HepG2 (cell line): ENCODE data around the gene UBE2B. TPM values are rescaled to one million over a fixed set of nuclear protein-coding genes. Genes with fewer than 3 reads are reported as not detected.

Source experiments
- ADNP ChIP-seq: sonication (generic); formaldehyde crosslinking; IDR thresholded peaks from 2 replicates; pipeline ENCODE4 v1.4.0; 2020; ENCODE audit warnings: missing genetic modification reagents
- ATRX ChIP-seq: sonication (generic); formaldehyde crosslinking; IDR thresholded peaks from 2 replicates; pipeline ENCODE4 v1.4.0; 2020; ENCODE audit warnings: missing genetic modification reagents, borderline replicate concordance
- BHLHE40 ChIP-seq: IDR thresholded peaks from 2 replicates; pipeline ENCODE4 v1.6.1; 2011; ENCODE audit warnings: low read length, improper control_type of control experiment
- CBX1 ChIP-seq: IDR thresholded peaks from one replicate; pipeline ENCODE4 v1.6.1; 2016; ENCODE audit warnings: antibody characterized with exemption, low read depth
- HDAC2 ChIP-seq: sonication (generic); formaldehyde crosslinking; IDR thresholded peaks from 2 replicates; pipeline ENCODE4 v1.4.0; 2020; ENCODE audit warnings: missing genetic modification reagents
- HES4 ChIP-seq: sonication (generic); formaldehyde crosslinking; IDR thresholded peaks from 2 replicates; pipeline ENCODE4 v1.9.0; 2021; ENCODE audit warnings: mild to moderate bottlenecking, missing genetic modification reagents, borderline replicate concordance
- IRF1 ChIP-seq: sonication (generic); formaldehyde crosslinking; IDR thresholded peaks from 2 replicates; pipeline ENCODE4 v1.4.0; 2020; ENCODE audit warnings: low read depth, mild to moderate bottlenecking, missing genetic modification reagents
- KDM5B ChIP-seq: sonication (generic); formaldehyde crosslinking; IDR thresholded peaks from 2 replicates; pipeline ENCODE4 v1.4.0; 2020; ENCODE audit warnings: missing genetic modification reagents, mild to moderate bottlenecking, borderline replicate concordance
- MLX ChIP-seq: IDR thresholded peaks from 2 replicates; pipeline ENCODE4 v1.6.1; 2016
- MXI1 ChIP-seq: IDR thresholded peaks from 3 replicates; pipeline ENCODE4 v1.6.1; 2012; ENCODE audit warnings: low read depth, low read length, inconsistent platforms, borderline replicate concordance
- NCOA5 ChIP-seq: sonication (generic); formaldehyde crosslinking; IDR thresholded peaks from 2 replicates; pipeline ENCODE4 v1.4.0; 2020; ENCODE audit warnings: missing genetic modification reagents
- RBM39 ChIP-seq: fragments of 200-400 bp; formaldehyde crosslinking; IDR thresholded peaks from one replicate; pipeline ENCODE4 v1.6.1; 2018; ENCODE audit warnings: antibody characterized with exemption, mild to moderate bottlenecking, low read depth, low read length; ENCODE audit not compliant: poor library complexity, severe bottlenecking
- SAP130 ChIP-seq: IDR thresholded peaks from 2 replicates; pipeline ENCODE4 v1.6.1; 2016; ENCODE audit warnings: low read depth
- ZBTB7B ChIP-seq: sonication (generic); formaldehyde crosslinking; IDR thresholded peaks from 2 replicates; pipeline ENCODE4 v1.4.0; 2020; ENCODE audit warnings: missing genetic modification reagents
- ZNF160 ChIP-seq: sonication (generic); formaldehyde crosslinking; IDR thresholded peaks from 2 replicates; pipeline ENCODE4 v1.8.0; 2022; ENCODE audit warnings: mild to moderate bottlenecking, inconsistent platforms, missing genetic modification reagents
- ZNF230 ChIP-seq: sonication (generic); formaldehyde crosslinking; IDR thresholded peaks from 2 replicates; pipeline ENCODE4 v1.4.0; 2020; ENCODE audit warnings: mild to moderate bottlenecking, missing genetic modification reagents
- ZNF382 ChIP-seq: sonication (generic); formaldehyde crosslinking; IDR thresholded peaks from 2 replicates; pipeline ENCODE4 v1.5.0; 2020; ENCODE audit warnings: missing genetic modification reagents, mild to moderate bottlenecking, borderline replicate concordance
- ZNF496 ChIP-seq: sonication (generic); formaldehyde crosslinking; IDR thresholded peaks from 2 replicates; pipeline ENCODE4 v1.8.1; 2023; ENCODE audit warnings: mild to moderate bottlenecking, moderate library complexity, missing genetic modification reagents; ENCODE audit not compliant: insufficient replicate concordance
- ZNF615 ChIP-seq: sonication (generic); formaldehyde crosslinking; IDR thresholded peaks from 2 replicates; pipeline ENCODE4 v1.5.0; 2020; ENCODE audit warnings: mild to moderate bottlenecking, missing genetic modification reagents, borderline replicate concordance
- polyA plus RNA-seq, 8 experiments: library from polyadenylated mRNA; depleted of rRNA in 3 of 8; stranded (reverse) in 7 of 8; unstranded in 1 of 8; fragments of >200 nt; fragmentation: Illumina TruSeq in 4 of 8; extraction: Trizol in 4 of 8; gene quantifications; 2 replicates each; pipeline versions ENCODE4 v1.2.1 to v1.2.3, GENCODE V29; 2011 to 2016; ENCODE audit warnings: low read depth in 4 of 8, missing spikeins in 1 of 8, mixed read lengths in 1 of 8; ENCODE audit not compliant: insufficient read depth in 1 of 8
- total RNA-seq, 5 experiments: library from RNA; depleted of rRNA; stranded (reverse); fragments of >200 nt; fragmentation: Illumina TruSeq; extraction: Trizol; gene quantifications; 2 replicates each; pipeline ENCODE4 v1.2.3, GENCODE V29; 2016; ENCODE audit warnings: low read depth in 1 of 5
- TF ChIP-seq, protein P1 (sequence below): sonication (generic); formaldehyde crosslinking; IDR thresholded peaks from 2 replicates; pipeline ENCODE4 v1.4.0; 2020; ENCODE audit warnings: missing genetic modification reagents, borderline replicate concordance
- TF ChIP-seq, protein P2 (sequence below): sonication (generic); formaldehyde crosslinking; IDR thresholded peaks from 2 replicates; pipeline ENCODE4 v1.8.0; 2022; ENCODE audit warnings: mild to moderate bottlenecking, missing genetic modification reagents, moderate library complexity
- TF ChIP-seq, protein P3 (sequence below): sonication (generic); formaldehyde crosslinking; IDR thresholded peaks from 2 replicates; pipeline ENCODE4 v1.5.0; 2020; ENCODE audit warnings: mild to moderate bottlenecking, missing genetic modification reagents, borderline replicate concordance

UBE2B gene
- total and polyA plus RNA-seq, 2 of the 13 experiments (the other 11 are each of a cell fraction or from before 2014, with no cell fraction given): 25.2 to 56.0 TPM

- TF ChIP-seq IRF1 (CRISPR knock-in tag) (0 out of 2 replicates have a peak, but pooled peaks have one; percentile 78), ATRX (CRISPR knock-in tag) (no peak), HDAC2 (CRISPR knock-in tag) (peak; percentile 93), ZNF615 (CRISPR knock-in tag) (no peak), ZBTB7B (CRISPR knock-in tag) (peak; percentile 91), ZNF382 (CRISPR knock-in tag) (no peak), CBX1 (peak; percentile 97), MLX (0 out of 2 replicates have a peak, but pooled peaks have one; percentile 59), NCOA5 (CRISPR knock-in tag) (no peak), ADNP (CRISPR knock-in tag) (no peak), ZNF230 (CRISPR knock-in tag) (peak; percentile 90; the same call in 1 of the 2 replicates), MXI1 (peak; percentile 47; the same call in 1 of the 3 replicates), ZNF160 (CRISPR knock-in tag) (0 out of 2 replicates have a peak, but pooled peaks have one; percentile 78), HES4 (CRISPR knock-in tag) (peak; percentile 76; the same call in 1 of the 2 replicates), SAP130 (peak; percentile 90), ZNF496 (no peak), RBM39 (peak; percentile 45), KDM5B (peak; percentile 95), BHLHE40 (no peak)
- TF ChIP-seq, protein P1, sequence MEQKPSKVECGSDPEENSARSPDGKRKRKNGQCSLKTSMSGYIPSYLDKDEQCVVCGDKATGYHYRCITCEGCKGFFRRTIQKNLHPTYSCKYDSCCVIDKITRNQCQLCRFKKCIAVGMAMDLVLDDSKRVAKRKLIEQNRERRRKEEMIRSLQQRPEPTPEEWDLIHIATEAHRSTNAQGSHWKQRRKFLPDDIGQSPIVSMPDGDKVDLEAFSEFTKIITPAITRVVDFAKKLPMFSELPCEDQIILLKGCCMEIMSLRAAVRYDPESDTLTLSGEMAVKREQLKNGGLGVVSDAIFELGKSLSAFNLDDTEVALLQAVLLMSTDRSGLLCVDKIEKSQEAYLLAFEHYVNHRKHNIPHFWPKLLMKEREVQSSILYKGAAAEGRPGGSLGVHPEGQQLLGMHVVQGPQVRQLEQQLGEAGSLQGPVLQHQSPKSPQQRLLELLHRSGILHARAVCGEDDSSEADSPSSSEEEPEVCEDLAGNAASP (CRISPR knock-in tag): 0 out of 2 replicates have a peak, but pooled peaks have one; percentile 67
- TF ChIP-seq, protein P2, sequence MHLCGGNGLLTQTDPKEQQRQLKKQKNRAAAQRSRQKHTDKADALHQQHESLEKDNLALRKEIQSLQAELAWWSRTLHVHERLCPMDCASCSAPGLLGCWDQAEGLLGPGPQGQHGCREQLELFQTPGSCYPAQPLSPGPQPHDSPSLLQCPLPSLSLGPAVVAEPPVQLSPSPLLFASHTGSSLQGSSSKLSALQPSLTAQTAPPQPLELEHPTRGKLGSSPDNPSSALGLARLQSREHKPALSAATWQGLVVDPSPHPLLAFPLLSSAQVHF (CRISPR knock-in tag): peak; percentile 87; the same call in 1 of the 2 replicates
- TF ChIP-seq, protein P3, sequence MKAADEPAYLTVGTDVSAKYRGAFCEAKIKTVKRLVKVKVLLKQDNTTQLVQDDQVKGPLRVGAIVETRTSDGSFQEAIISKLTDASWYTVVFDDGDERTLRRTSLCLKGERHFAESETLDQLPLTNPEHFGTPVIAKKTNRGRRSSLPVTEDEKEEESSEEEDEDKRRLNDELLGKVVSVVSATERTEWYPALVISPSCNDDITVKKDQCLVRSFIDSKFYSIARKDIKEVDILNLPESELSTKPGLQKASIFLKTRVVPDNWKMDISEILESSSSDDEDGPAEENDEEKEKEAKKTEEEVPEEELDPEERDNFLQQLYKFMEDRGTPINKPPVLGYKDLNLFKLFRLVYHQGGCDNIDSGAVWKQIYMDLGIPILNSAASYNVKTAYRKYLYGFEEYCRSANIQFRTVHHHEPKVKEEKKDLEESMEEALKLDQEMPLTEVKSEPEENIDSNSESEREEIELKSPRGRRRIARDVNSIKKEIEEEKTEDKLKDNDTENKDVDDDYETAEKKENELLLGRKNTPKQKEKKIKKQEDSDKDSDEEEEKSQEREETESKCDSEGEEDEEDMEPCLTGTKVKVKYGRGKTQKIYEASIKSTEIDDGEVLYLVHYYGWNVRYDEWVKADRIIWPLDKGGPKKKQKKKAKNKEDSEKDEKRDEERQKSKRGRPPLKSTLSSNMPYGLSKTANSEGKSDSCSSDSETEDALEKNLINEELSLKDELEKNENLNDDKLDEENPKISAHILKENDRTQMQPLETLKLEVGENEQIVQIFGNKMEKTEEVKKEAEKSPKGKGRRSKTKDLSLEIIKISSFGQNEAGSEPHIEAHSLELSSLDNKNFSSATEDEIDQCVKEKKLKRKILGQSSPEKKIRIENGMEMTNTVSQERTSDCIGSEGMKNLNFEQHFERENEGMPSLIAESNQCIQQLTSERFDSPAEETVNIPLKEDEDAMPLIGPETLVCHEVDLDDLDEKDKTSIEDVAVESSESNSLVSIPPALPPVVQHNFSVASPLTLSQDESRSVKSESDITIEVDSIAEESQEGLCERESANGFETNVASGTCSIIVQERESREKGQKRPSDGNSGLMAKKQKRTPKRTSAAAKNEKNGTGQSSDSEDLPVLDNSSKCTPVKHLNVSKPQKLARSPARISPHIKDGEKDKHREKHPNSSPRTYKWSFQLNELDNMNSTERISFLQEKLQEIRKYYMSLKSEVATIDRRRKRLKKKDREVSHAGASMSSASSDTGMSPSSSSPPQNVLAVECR: peak; percentile 96
Observed at GRCh38 chr5:134411546-134412266, 40.3 kb downstream of the UBE2B start, which contains the start of gene CDKN2AIPNL (continued).
